SHP77 treated with DMSO at 0.1 percent for 48 hours (cell line): ENCODE measurements around the gene FLYWCH2.
"Not testable (repeated sequence)": the region's sequence is repeated elsewhere in the genome, so short reads cannot be mapped to it uniquely, and the experiment has no call there.

ENCODE experiments used
- DNase-seq: peaks from one replicate; lab custom pipeline; 2025; lab: John Stamatoyannopoulos, UW

Gene FLYWCH2

DNA sequence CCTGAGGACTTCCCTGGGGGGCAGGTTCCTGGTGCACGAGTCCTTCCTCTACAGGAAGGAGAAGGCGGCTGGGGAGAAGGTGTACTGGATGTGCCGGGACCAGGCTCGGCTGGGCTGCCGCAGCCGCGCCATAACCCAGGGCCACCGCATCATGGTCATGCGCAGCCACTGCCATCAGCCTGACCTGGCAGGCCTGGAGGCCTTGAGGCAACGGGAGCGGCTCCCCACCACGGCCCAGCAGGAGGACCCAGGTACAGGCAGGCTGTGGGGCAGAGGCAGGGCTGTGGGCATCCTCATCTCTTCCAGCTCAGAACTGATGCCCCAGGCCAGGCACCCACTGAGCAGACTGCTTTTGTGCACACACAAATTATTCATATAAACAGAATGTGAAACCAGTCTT lies 55.2 kb downstream of the FLYWCH2 start:
- DNase-seq, result no peak

- no peak for DNase-seq
Measured at GRCh38 chr16:2939968-2940367, 57.0 kb downstream of the FLYWCH2 start.

GRCh38 chr16:2942045-2942444 lies 59.0 kb downstream of the FLYWCH2 start:
- DNase-seq, result no peak

DNA sequence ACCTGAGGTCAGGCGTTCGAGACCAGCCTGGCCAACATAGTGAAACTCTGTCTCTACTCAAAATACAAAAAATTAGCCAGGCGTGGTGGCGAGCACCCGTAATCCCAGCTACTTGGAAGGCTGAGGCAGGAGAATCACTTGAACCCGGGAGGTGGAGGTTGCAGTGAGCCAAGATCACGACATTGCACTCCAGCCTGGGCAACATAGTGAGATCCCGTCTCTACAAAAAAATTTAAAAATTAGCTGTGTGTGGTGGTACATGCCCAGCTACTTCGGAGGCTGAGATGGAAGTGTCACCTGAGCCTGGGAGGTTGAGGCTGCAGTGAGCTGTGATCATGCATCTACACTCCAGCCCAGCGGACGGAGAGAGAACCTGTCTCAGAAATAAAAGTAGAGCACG lies 60.7 kb downstream of the FLYWCH2 start:
- not testable (repeated sequence) for DNase-seq

GRCh38 chr16:2946649-2947048 lies 63.6 kb downstream of the FLYWCH2 start:
- DNase-seq, result no peak
